ENCODE data around the gene HECW1.

DNA sequence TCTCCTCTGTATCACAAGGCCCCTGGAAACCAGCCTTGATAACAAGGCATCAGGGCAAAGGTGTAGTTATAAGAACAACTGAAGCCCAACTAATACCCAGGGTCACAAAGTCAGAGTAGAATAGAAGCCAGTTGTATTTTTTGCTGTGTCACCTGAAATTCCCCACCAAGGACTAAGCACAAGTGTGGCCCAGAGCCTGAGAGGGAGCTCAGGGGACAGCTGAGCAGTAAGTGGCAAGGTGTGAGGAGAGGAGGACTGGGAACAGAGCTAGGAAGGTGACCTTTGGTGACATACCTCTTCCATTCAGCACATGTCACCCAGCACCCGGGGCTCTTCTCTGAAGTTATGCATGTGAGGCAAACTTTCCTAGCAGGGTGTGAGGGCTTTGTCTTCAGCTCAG lies 179.9 kb downstream of the HECW1 start:
- TF ChIP-seq TGIF2 (CRISPR knock-in tag; IDR thresholded peaks at IDR 0.05) = no peak
- TF ChIP-seq, protein P1, sequence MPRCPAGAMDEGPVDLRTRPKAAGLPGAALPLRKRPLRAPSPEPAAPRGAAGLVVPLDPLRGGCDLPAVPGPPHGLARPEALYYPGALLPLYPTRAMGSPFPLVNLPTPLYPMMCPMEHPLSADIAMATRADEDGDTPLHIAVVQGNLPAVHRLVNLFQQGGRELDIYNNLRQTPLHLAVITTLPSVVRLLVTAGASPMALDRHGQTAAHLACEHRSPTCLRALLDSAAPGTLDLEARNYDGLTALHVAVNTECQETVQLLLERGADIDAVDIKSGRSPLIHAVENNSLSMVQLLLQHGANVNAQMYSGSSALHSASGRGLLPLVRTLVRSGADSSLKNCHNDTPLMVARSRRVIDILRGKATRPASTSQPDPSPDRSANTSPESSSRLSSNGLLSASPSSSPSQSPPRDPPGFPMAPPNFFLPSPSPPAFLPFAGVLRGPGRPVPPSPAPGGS (CRISPR knock-in tag; IDR thresholded peaks at IDR 0.05) = no peak
- TF ChIP-seq, protein P2, sequence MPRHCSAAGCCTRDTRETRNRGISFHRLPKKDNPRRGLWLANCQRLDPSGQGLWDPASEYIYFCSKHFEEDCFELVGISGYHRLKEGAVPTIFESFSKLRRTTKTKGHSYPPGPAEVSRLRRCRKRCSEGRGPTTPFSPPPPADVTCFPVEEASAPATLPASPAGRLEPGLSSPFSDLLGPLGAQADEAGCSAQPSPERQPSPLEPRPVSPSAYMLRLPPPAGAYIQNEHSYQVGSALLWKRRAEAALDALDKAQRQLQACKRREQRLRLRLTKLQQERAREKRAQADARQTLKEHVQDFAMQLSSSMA (CRISPR knock-in tag; IDR thresholded peaks at IDR 0.05) = no peak
- no peak for TF ChIP-seq ZNF841 (CRISPR knock-in tag; IDR thresholded peaks at IDR 0.05; ENCODE audit: borderline replicate concordance)
- TF ChIP-seq, protein P3, sequence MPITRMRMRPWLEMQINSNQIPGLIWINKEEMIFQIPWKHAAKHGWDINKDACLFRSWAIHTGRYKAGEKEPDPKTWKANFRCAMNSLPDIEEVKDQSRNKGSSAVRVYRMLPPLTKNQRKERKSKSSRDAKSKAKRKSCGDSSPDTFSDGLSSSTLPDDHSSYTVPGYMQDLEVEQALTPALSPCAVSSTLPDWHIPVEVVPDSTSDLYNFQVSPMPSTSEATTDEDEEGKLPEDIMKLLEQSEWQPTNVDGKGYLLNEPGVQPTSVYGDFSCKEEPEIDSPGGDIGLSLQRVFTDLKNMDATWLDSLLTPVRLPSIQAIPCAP (CRISPR knock-in tag; IDR thresholded peaks at IDR 0.05; ENCODE audit: low read depth) = no peak

Data from HepG2 (cell line).